GM12878 (cell line): ENCODE measurements around the gene GLI1. TPM values are rescaled to one million over a fixed set of nuclear protein-coding genes. Genes with fewer than 3 reads are reported as not detected.

Source experiments
- ATAC-seq: fragments of 200-7000 bp; cut with Tn5 transposase; 3 replicates; pipeline ENCODE4 v1.9.1; 2020; ENCODE audit warnings: mild to moderate bottlenecking, moderate library complexity
- BruUV-seq: library from RNA; stranded (reverse); fragments of 400-500 nt; replicated peaks from 2 replicates; lab custom pipeline; 2021; lab: Mats Ljungman, UMichigan
- CTCF ChIA-PET: fragments of 300-600 bp; sonication (Branson Sonifier 250); formaldehyde crosslinking; extraction: SDS; loops from one replicate; lab custom pipeline; 2021; ENCODE audit warnings: inconsistent platforms; lab: Yijun Ruan, JAX
- POLR2A ChIA-PET: fragments of 350-600 bp; formaldehyde crosslinking; extraction: SDS; loops from one replicate; lab custom pipeline; 2021; ENCODE audit warnings: inconsistent platforms; lab: Charles Lee
- RAD21 ChIA-PET: fragments of 300-600 bp; sonication (Branson Sonifier 250); formaldehyde crosslinking; loops from one replicate; lab custom pipeline; 2023; ENCODE audit warnings: antibody characterized with exemption; ENCODE audit not compliant: unreplicated experiment; lab: Charles Lee
- SMC1A ChIA-PET: fragments of 300-600 bp; sonication (Branson Sonifier 250); formaldehyde crosslinking; loops from one replicate; lab custom pipeline; 2023; ENCODE audit not compliant: unreplicated experiment, uncharacterized antibody; lab: Charles Lee
- DNase-seq: peaks from one replicate; pipeline ENCODE4 v3.0.0-alpha.2; 2011; ENCODE audit warnings: low read depth, low spot score
- FAIRE-seq: peaks from 3 replicates; lab custom pipeline; 2011; peaks lifted over from hg19 to GRCh38; lab: Jason Lieb, UNC
- H2AFZ ChIP-seq: 2 replicates; pipeline ENCODE4 v1.6.0; 2011; ENCODE audit warnings: low read depth, low read length, control low read depth; ENCODE audit not compliant: control insufficient read depth
- H3K27ac ChIP-seq: 2 replicates; pipeline ENCODE4 v1.5.1; 2011; ENCODE audit warnings: control low read depth; ENCODE audit not compliant: control insufficient read depth, insufficient read depth
- H3K27me3 ChIP-seq, 2 experiments: replicated peaks in 1 of 2; 2 replicates each; pipeline versions ENCODE4 v1.6.0 to v1.6.1; 2011; ENCODE audit warnings: low read length in 1 of 2; ENCODE audit not compliant: control insufficient read depth in 2 of 2, insufficient read depth in 2 of 2
- H3K36me3 ChIP-seq, 2 experiments: 2 replicates each; pipeline ENCODE4 v1.5.1; 2011; ENCODE audit warnings: low read length in 1 of 2; ENCODE audit not compliant: control insufficient read depth in 2 of 2, insufficient read depth in 2 of 2
- H3K4me1 ChIP-seq: 2 replicates; pipeline ENCODE4 v1.6.1; 2011; ENCODE audit warnings: mild to moderate bottlenecking, low read length, moderate library complexity, mixed read lengths; ENCODE audit not compliant: control insufficient read depth, insufficient read depth
- H3K4me2 ChIP-seq: 2 replicates; pipeline ENCODE4 v1.6.0; 2011; ENCODE audit warnings: control low read depth; ENCODE audit not compliant: control insufficient read depth, insufficient read depth
- H3K4me3 ChIP-seq: fragments of 200-600 bp; sonication (generic); 2 replicates; pipeline ENCODE4 v1.5.1; 2016
- H3K79me2 ChIP-seq: 2 replicates; pipeline ENCODE4 v1.6.0; 2011; ENCODE audit warnings: low read length; ENCODE audit not compliant: control insufficient read depth, insufficient read depth
- H3K9ac ChIP-seq: 2 replicates; pipeline ENCODE4 v1.8.0; 2011; ENCODE audit warnings: low read length, control low read depth, mixed read lengths; ENCODE audit not compliant: control insufficient read depth, insufficient read depth
- H3K9me3 ChIP-seq: replicated peaks from 3 replicates; pipeline ENCODE4 v1.5.1; 2011; ENCODE audit warnings: mild to moderate bottlenecking, low read length; ENCODE audit not compliant: control insufficient read depth, insufficient read depth
- H4K20me1 ChIP-seq: 2 replicates; pipeline ENCODE4 v1.6.0; 2011; ENCODE audit not compliant: control insufficient read depth, insufficient read depth
- CHD1 ChIP-seq: IDR thresholded peaks from 2 replicates; pipeline ENCODE4 v1.6.1; 2012; ENCODE audit warnings: low read depth, low read length, improper control_type of control experiment
- CREM ChIP-seq: IDR thresholded peaks from 2 replicates; pipeline ENCODE4 v1.6.1; 2014; ENCODE audit warnings: antibody characterized with exemption, low read depth
- FOS ChIP-seq: IDR thresholded peaks from 3 replicates; pipeline ENCODE4 v1.6.1; 2011; ENCODE audit warnings: borderline replicate concordance; ENCODE audit not compliant: insufficient read length; ENCODE audit errors: extremely low read depth
- MTA2 ChIP-seq: fragments of 450-650 bp; IDR thresholded peaks from 2 replicates; pipeline ENCODE4 v1.6.1; 2016; ENCODE audit warnings: low read depth, mild to moderate bottlenecking, moderate library complexity
- NBN ChIP-seq: fragments of 450-650 bp; IDR thresholded peaks from 2 replicates; pipeline ENCODE4 v1.6.1; 2016
- PAX8 ChIP-seq: fragments of 450-650 bp; IDR thresholded peaks from 2 replicates; pipeline ENCODE4 v1.6.1; 2017; ENCODE audit warnings: mild to moderate bottlenecking, moderate library complexity
- POU2F2 ChIP-seq: IDR thresholded peaks from 3 replicates; pipeline ENCODE4 v1.6.1; 2011; ENCODE audit warnings: low read depth, mild to moderate bottlenecking, low read length, borderline replicate concordance
- SMC3 ChIP-seq: IDR thresholded peaks from 2 replicates; pipeline ENCODE4 v1.6.1; 2011; ENCODE audit warnings: low read length, improper control_type of control experiment, borderline replicate concordance
- SREBF1 ChIP-seq: IDR thresholded peaks from 2 replicates; pipeline ENCODE4 v1.6.1; 2012; ENCODE audit warnings: mild to moderate bottlenecking, low read length
- TCF12 ChIP-seq: IDR thresholded peaks from 2 replicates; pipeline ENCODE4 v1.6.1; 2011; ENCODE audit warnings: low read depth, mild to moderate bottlenecking, low read length
- YBX1 ChIP-seq: fragments of 450-650 bp; IDR thresholded peaks from 2 replicates; pipeline ENCODE4 v1.6.1; 2016; ENCODE audit warnings: antibody characterized with exemption
- WGBS: methylation state at CpG from one replicate; pipeline ENCODE4 v1.1.6; 2016; ENCODE audit warnings: low lambda C conversion rate; ENCODE audit not compliant: insufficient replicate concordance, insufficient coverage; ENCODE audit errors: missing lambda C conversion rate; 5-methylcytosine and 5-hydroxymethylcytosine counted together
- in situ Hi-C: fragments of 300-500 bp; cut with MboI; formaldehyde crosslinking; loops from 9 replicates; pipeline ENCODE4 v1.14.3; 2018; ENCODE audit warnings: mixed read lengths
- intact Hi-C: fragments of 100-400 bp; cut with micrococcal nuclease; formaldehyde crosslinking; loops from one replicate; pipeline ENCODE4 v1.14.2; 2022; ENCODE audit not compliant: unreplicated experiment
- polyA plus RNA-seq, 11 experiments: library from polyadenylated mRNA; depleted of rRNA in 4 of 11; unstranded in 6 of 11; stranded (reverse) in 5 of 11; fragments of >200 nt; fragmentation: Nextera tagmentation in 4 of 11; fragmentation: Illumina TruSeq in 1 of 11; extraction: Ambion mirVana in 4 of 11; extraction: Trizol in 1 of 11; gene quantifications; 1 replicate in 1 of 11; 2 replicates in 10 of 11; pipeline versions ENCODE4 v1.2.1 to v1.2.3, GENCODE V29; 2011 to 2016; ENCODE audit warnings: inconsistent platforms in 2 of 11, missing spikeins in 2 of 11, low read depth in 1 of 11
- total RNA-seq, 4 experiments: library from RNA; depleted of rRNA in 3 of 4; stranded (reverse); fragments of >200 nt in 3 of 4; fragmentation: Illumina TruSeq in 1 of 4; extraction: Trizol in 1 of 4; gene quantifications; 2 replicates each; pipeline versions ENCODE4 v1.2.1 to v1.2.3, GENCODE V29; 2013 to 2021
- TF ChIP-seq, protein P1 (sequence below): fragments of 450-650 bp; IDR thresholded peaks from 2 replicates; pipeline ENCODE4 v1.6.1; 2017; ENCODE audit warnings: mild to moderate bottlenecking, low read depth, inconsistent platforms; ENCODE audit not compliant: poor library complexity, severe bottlenecking
- TF ChIP-seq, protein P2 (sequence below): fragments of 450-650 bp; IDR thresholded peaks from 2 replicates; pipeline ENCODE4 v1.6.1; 2016; ENCODE audit warnings: mild to moderate bottlenecking
- TF ChIP-seq, protein P3 (sequence below): IDR thresholded peaks from 2 replicates; pipeline ENCODE4 v1.6.1; 2011; ENCODE audit warnings: borderline replicate concordance, low read depth, mild to moderate bottlenecking, moderate library complexity, mixed read lengths, low read length; ENCODE audit not compliant: insufficient read depth; ENCODE audit errors: extremely low read length
- TF ChIP-seq, protein P4 (sequence below): IDR thresholded peaks from 2 replicates; pipeline ENCODE4 v1.6.1; 2012; ENCODE audit warnings: improper control_type of control experiment, low read depth, low read length; ENCODE audit not compliant: insufficient replicate concordance

GLI1 gene
- total and polyA plus RNA-seq, 10 of the 15 experiments (the other 5 are each of a cell fraction or from before 2014, with no cell fraction given) = 0.27 to 1.2 (median 0.49) TPM

DNA sequence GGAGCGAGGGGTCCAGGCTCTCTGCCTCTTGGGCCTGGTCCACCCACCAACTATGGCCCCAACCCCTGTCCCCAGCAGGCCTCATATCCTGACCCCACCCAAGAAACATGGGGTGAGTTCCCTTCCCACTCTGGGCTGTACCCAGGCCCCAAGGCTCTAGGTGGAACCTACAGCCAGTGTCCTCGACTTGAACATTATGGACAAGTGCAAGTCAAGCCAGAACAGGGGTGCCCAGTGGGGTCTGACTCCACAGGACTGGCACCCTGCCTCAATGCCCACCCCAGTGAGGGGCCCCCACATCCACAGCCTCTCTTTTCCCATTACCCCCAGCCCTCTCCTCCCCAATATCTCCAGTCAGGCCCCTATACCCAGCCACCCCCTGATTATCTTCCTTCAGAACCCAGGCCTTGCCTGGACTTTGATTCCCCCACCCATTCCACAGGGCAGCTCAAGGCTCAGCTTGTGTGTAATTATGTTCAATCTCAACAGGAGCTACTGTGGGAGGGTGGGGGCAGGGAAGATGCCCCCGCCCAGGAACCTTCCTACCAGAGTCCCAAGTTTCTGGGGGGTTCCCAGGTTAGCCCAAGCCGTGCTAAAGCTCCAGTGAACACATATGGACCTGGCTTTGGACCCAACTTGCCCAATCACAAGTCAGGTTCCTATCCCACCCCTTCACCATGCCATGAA, 11.5 kb downstream of the GLI1 start:
- H2AFZ ChIP-seq = no peak overlapping the region
- no peak overlapping the region for H3K4me3 ChIP-seq
- H3K36me3 ChIP-seq = peaks cover 1 to 33% of the 10 kb centered on the region in 2 experiments
- SMC1A ChIA-PET = no interaction called here
- no peak overlapping the region for H3K27ac ChIP-seq
- no peak for ATAC-seq
- H3K79me2 ChIP-seq = peaks cover 16% of the 10 kb centered on the region
- POLR2A ChIA-PET = interaction anchor here (0.5 to 1.0 kb wide), 3 partner anchors 8 to 43 kb away, joined by 3 to 4 read pairs (median 3); no protein-coding TSS in a partner anchor
- H3K9ac ChIP-seq = no peak overlapping the region
- H3K4me1 ChIP-seq = peaks cover 8% of the 10 kb centered on the region
- H3K27me3 ChIP-seq = no peaks in the 10 kb centered on the region
- BruUV-seq = no TSS peak
- H4K20me1 ChIP-seq = no peaks in the 10 kb centered on the region
- in situ Hi-C loops = no loop called here
- DNase-seq = no peak
- CTCF ChIA-PET = interaction anchor here (1.2 to 2.2 kb wide), 3 partner anchors 8 to 9 kb away, joined by 3 to 8 read pairs (median 4); partner anchors contain the start of gene ARHGAP9
- RAD21 ChIA-PET = interaction anchor here (1.0 kb wide), 1 partner anchor 12 kb away, joined by 3 read pairs; no protein-coding TSS in a partner anchor
- no peak for FAIRE-seq
- intact Hi-C loops = loop anchor here (10.0 kb wide), 1 partner anchor 284 kb away; the partner anchor contains the start of genes CDK4 and MARCHF9
- 95% methylated on average over 4 of the region's 4 CpGs for WGBS
- no peak overlapping the region for H3K4me2 ChIP-seq
- H3K9me3 ChIP-seq = no peaks in the 10 kb centered on the region
- TF ChIP-seq, protein P1, sequence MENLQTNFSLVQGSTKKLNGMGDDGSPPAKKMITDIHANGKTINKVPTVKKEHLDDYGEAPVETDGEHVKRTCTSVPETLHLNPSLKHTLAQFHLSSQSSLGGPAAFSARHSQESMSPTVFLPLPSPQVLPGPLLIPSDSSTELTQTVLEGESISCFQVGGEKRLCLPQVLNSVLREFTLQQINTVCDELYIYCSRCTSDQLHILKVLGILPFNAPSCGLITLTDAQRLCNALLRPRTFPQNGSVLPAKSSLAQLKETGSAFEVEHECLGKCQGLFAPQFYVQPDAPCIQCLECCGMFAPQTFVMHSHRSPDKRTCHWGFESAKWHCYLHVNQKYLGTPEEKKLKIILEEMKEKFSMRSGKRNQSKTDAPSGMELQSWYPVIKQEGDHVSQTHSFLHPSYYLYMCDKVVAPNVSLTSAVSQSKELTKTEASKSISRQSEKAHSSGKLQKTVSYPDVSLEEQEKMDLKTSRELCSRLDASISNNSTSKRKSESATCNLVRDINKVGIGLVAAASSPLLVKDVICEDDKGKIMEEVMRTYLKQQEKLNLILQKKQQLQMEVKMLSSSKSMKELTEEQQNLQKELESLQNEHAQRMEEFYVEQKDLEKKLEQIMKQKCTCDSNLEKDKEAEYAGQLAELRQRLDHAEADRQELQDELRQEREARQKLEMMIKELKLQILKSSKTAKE = no peak
- TF ChIP-seq NBN (no peak), CHD1 (no peak), CREM (no peak), POU2F2 (no peak), FOS (no peak), PAX8 (no peak), SMC3 (no peak), MTA2 (no peak), YBX1 (no peak), SREBF1 (no peak), TCF12 (no peak)
- TF ChIP-seq, protein P2, sequence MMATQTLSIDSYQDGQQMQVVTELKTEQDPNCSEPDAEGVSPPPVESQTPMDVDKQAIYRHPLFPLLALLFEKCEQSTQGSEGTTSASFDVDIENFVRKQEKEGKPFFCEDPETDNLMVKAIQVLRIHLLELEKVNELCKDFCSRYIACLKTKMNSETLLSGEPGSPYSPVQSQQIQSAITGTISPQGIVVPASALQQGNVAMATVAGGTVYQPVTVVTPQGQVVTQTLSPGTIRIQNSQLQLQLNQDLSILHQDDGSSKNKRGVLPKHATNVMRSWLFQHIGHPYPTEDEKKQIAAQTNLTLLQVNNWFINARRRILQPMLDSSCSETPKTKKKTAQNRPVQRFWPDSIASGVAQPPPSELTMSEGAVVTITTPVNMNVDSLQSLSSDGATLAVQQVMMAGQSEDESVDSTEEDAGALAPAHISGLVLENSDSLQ = no peak
- TF ChIP-seq, protein P3, sequence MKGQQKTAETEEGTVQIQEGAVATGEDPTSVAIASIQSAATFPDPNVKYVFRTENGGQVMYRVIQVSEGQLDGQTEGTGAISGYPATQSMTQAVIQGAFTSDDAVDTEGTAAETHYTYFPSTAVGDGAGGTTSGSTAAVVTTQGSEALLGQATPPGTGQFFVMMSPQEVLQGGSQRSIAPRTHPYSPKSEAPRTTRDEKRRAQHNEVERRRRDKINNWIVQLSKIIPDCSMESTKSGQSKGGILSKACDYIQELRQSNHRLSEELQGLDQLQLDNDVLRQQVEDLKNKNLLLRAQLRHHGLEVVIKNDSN = no peak
- TF ChIP-seq, protein P4, sequence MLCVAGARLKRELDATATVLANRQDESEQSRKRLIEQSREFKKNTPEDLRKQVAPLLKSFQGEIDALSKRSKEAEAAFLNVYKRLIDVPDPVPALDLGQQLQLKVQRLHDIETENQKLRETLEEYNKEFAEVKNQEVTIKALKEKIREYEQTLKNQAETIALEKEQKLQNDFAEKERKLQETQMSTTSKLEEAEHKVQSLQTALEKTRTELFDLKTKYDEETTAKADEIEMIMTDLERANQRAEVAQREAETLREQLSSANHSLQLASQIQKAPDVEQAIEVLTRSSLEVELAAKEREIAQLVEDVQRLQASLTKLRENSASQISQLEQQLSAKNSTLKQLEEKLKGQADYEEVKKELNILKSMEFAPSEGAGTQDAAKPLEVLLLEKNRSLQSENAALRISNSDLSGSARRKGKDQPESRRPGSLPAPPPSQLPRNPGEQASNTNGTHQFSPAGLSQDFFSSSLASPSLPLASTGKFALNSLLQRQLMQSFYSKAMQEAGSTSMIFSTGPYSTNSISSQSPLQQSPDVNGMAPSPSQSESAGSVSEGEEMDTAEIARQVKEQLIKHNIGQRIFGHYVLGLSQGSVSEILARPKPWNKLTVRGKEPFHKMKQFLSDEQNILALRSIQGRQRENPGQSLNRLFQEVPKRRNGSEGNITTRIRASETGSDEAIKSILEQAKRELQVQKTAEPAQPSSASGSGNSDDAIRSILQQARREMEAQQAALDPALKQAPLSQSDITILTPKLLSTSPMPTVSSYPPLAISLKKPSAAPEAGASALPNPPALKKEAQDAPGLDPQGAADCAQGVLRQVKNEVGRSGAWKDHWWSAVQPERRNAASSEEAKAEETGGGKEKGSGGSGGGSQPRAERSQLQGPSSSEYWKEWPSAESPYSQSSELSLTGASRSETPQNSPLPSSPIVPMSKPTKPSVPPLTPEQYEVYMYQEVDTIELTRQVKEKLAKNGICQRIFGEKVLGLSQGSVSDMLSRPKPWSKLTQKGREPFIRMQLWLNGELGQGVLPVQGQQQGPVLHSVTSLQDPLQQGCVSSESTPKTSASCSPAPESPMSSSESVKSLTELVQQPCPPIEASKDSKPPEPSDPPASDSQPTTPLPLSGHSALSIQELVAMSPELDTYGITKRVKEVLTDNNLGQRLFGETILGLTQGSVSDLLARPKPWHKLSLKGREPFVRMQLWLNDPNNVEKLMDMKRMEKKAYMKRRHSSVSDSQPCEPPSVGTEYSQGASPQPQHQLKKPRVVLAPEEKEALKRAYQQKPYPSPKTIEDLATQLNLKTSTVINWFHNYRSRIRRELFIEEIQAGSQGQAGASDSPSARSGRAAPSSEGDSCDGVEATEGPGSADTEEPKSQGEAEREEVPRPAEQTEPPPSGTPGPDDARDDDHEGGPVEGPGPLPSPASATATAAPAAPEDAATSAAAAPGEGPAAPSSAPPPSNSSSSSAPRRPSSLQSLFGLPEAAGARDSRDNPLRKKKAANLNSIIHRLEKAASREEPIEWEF = no peak
